Measurements from ENCODE around the gene PAK6.

PAK6 gene

DNA sequence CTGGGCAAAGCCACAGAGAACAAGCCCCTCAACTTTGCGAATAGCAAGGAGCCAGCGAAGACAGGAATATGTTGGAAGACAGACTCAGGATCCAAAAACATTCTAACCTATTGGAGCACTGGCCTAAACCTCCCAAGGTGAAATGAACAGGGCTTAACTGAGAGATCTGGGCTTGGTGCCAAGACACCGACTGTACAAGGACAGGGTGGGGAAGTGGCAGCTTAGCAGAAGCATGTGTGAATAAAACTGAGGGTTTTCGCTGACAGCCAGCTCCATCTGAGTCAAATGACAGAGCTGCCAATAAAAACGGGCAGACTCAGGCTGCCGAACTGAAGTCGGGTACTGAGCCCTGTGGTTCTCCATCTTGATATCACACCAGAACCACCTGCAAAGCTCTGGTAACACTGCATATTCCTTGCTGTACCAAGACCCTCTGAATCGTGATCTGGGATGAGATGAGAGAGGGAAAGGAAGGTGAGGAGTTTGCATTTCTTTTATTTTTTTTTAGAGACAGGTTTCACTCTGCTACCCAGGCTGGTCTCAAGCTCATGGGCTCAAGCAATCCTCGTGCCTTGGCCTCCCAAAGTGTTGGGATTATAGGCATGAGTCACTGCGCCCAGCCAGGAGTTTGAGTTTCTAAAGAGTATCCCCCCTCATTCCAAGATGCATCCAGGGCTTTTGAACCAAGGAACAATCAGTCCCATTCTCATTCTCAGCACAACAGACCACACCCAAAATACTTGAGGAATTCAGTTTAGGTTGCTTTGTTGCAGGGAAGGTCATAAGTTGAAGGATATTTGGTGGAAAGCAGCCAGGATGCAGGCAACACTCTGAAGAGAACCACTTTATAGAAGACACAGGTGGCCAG lies 74.9 kb downstream of the PAK6 start:
- no peak for DNase-seq

DNA sequence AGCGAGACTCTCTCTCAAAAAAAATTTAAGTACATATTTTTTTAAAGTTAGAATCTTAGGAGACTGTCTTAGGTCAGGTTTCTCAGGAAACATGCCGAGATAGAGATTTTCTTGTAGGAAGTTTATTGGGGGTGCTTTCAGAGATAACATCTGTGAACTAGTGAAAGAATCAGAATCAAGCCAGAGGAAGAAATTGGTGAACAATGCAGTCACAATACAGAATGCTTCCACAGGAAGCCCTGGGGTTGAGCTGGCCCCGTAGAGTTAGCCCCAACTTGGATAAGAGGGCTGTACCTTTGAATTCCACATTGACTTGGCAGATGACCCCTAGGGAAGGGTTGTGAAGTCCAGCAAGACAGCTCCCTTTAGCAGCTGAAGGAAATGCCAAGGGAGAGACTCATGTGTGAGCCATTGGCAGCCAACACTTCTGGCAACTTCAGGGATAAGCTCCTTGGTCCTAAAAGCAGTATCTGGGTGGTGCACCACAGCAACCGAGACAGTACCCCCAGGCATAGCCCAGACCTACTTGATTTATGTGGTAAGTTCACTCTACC lies 75.9 kb downstream of the PAK6 start:
- no peak for DNase-seq

DNA sequence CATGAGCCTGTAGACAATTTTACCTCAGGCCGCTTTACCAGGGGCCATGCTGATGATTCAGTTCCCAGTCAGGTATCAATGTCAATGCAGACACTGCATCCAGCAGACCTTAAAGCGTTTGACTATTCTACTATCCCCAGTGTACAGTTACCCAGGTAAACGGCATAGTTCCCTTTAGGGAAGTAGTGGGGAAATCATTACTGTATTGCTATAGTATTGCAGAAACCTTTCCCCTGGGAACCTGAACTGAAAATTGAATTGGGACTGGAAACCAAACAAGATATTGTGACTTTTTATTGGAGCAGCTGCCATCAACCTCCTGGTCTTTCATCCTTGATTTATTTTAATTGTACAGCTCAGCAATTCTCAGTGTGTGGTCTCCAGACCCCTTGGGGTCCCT lies 78.1 kb downstream of the PAK6 start:
- DNase-seq = no peak

DNA sequence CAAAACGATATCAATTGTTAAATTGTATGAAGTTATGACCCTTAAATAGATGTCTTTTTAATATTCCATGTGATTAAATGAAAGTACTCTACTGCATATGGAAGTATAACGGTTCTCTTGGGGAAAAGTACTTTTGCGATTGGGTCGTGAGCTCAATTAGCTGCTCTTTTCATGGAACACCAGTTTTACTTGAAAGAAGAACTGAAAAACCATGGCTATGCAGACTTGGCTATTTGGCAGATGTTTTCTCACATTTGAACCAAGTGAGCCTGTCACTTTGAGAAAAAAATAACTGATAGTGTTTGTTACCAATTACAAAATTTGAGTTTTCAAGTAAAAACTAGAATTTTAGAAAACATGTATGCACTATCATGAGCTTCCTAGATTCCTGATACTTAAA lies 78.7 kb downstream of the PAK6 start:
- DNase-seq = no peak

DNA sequence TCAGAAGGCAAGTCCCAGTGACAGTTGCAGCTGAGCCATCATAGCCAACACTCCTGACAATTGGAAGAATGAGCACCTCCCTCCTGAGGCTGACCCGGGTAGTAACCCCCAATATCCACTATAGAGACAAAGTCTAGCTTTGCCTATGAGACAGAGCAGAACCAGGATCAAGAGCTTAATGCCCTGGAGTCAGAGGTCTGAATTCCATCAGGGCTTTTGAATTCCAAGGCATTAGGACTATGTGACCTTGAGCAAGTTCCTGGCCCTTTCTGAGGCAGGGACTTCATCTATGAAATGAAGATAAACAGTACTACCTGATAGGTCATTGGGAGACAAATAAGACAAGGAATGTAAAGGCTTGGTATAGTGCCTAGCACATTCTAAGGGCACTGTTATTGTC lies 81.5 kb downstream of the PAK6 start:
- no peak for DNase-seq

DNA sequence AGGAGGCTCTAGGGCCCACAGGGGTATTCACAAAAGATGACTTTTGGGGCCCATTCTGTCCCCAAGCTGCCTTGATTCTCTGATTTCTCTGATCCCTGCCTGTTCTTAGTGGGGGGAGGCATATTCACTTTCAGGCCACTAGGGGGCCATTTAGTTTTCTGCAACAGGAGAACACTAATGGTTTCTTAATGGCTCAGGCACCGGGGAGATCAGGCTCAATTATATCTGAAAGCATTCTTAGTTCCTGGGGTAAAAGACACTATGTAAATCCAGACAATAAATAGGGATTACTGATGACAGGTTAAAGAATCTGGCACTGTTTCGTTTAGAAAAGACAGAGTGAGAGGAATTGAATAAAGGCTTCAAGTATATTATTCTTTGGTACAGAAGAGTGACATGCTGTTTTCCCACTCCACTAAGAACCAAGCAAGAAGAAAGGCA lies 82.1 kb downstream of the PAK6 start:
- no peak for DNase-seq

DNA sequence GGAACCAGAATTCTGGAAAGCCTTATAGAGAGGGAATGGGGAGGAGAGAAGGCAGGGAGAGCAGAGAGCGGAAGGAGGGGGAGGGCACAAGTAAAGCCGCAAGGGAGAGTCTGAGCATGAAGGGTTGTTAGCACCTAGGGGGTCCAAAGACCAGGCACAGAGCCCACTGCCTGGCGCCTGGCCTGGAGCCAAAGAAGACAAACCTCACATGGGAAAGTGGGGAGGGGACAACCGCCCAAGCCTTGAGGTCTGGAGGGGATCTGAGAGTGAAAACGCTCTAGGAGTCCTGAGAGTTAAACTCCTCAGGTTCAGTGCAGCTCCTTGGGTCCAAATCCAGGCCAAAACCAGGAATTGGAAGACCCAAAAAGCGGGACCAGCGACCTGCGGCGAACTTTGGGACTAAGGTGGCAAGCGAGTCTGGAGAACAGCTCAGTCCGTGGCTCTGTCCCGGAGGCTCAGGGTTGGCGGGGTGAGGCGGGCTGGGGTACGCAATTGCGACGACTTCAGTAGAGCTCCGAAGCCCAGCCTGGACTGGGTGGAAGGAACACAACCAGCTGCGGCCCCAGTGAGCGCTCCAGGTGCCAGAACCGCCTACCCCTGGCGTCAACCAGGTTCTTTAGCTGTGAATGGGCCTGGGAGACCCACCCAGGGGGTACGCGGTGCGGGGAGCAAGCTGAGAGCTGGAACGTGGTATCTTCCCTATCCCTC lies 83.8 kb downstream of the PAK6 start:
- DNase-seq = peak; percentile 50

DNA sequence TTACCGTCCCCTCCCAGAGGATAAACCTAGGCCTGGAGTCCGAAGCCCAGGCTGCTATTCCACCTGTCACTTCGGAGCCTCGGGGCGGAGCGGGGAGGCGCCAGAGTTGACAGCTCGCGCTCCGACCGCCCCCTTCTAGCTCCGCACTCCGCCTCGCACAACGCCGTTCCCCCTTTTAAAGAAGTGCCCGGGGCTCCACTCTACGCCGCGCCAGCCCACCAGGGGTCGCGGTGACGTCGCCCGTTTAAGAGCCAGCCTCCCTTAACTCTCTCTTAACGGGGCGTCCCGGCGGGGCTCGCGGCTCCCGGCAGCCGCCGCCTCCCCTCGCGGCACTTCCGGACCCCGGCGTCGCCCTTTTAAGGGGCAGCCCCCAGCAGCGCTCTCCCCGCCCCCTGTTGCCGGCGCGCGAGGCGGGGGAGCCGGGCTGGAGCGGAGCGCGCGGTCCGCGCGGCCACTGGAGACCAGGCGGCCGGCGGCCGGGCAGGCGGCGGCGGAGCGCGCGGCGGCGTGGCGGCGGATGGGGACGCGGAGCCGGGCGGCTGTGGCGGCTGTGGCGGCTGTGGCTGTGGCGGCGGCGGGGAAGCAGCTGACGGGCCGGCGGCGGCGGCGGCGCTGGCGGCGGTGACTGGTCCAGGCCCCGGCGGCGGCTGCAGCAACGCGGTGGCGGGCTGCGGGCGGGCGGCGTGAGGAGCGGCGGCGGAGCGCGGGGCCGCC lies 84.5 kb downstream of the PAK6 start, which contains the start of gene INAFM2:
TSS of gene INAFM2 (plus strand) at position 454 of the 714 bp plus-strand sequence. CDS start 364 bp downstream, outside the sequence.
- peak; percentile 97 for DNase-seq

DNA sequence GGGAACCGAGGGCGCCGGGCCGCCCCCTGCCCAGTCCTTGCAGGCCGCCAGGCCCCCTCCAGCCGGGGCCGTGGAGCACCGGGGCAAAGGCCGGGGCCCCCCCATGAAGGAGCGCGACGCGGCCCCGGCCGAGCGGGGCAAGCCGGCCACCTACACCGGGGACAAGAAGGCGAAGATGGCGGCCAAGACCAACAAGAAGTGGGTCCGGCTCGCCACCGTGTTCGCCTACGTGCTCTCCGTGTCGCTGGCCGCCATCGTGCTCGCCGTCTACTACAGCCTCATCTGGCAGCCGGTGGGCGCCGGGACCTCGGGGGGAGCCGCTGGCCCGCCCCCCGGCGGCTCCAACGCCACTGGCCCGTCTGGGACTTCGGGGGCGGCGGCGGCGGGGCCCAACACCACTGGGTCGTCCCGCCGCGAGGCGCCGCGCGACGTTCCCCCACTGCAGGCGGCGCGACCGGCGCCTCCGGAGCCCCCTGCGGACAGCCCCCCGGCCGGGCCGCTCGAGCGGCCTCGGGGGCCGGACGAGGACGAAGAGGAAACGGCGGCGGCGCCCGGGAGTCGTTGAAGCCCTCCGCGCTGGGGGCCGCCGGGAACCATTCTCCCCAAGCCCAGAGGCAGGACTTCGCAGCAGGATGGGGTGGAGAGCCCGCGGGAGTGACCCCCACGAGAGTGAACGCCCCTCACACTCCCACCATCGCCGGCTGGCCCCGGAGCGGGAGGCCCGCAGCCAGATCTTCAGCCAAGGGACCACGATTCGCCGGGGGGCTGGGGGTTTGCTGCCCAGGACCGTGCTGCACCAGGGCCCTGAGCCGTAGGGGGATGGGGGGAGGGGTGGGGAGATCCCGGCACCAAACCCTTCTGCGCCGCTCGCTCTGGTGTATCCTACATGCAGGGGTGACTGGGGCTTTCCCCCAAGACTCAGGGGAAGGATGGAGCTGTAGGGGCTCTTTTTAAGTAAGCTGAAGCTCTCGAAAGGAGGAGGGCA lies 85.4 kb downstream of the PAK6 start:
- DNase-seq = no peak

DNA sequence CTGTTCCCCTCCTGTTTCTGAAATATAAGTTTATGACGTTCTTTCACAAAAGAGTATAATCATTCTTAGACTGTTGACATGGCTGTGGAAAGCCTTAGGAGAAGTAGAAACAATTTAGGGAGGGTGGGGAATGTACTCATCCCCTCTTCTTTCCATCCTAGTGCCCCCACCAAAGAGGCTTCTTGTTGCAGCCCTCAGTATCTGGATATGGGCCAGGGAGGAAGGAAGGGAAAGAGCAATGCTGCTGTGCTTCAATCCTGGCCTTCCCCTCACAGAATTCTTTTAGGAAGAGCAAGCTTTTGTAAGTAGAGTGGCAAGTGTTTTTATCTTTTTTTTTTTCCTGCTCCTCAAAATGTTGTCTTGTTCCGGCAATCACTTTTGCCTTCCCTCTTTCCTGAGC lies 86.3 kb downstream of the PAK6 start:
- no peak for DNase-seq

DNA sequence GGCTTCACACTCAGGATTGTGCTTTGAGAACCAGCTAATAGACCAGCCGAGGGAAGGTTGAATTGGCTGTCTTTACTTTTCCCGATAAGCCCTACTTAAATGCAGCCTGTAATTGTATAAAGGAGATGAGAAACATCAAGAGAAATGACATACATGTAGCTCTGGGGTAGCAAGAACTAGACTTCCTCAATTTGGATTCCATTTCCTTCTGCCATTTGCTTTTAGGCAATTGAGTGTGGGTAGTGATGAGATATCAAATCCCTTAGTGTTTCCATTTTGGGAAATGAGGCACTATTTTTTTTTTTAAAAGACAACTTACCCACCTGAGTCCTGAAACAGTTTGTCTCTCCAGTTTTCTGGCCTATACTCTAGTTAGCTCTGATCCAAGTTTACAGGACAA lies 86.8 kb downstream of the PAK6 start:
- DNase-seq = no peak

Data from islet precursor cell (in vitro differentiated cells).